Epidermal melanocyte (primary cell): ENCODE measurements around the gene APBB1.

Experiments
- DNase-seq: peaks from one replicate; pipeline ENCODE4 v3.0.0; 2011; ENCODE audit warnings: low spot score; ENCODE audit not compliant: insufficient read length

The APBB1 gene

DNA sequence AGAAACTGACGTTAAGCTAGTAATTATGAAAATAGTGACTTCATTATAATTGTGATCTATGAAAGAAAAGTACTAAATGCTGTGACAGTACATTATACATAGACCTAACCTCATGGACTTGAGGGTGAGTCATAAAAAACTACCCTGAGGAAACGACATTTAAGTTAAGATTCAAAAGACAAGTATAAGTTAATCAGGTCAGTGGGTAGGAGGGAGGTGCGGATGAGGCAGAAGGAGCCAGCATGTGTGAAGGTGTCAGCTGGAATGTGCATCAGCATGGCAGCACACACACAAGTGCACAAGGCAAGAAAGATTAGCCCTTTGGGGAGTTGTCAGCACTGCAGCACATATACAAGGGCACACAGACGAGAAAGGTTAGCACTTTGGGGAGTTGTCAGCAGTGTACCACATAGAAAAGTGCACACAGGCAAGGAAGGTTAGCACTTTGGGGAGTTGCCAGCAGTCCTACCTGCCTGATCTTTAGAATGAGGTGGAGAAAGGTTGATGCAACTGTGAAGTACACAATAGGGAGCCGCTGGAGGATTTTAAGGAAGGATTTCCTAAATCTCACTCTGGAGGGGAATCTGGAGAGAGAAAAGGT is 67.0 kb downstream of the APBB1 start:
- no peak for DNase-seq

DNA sequence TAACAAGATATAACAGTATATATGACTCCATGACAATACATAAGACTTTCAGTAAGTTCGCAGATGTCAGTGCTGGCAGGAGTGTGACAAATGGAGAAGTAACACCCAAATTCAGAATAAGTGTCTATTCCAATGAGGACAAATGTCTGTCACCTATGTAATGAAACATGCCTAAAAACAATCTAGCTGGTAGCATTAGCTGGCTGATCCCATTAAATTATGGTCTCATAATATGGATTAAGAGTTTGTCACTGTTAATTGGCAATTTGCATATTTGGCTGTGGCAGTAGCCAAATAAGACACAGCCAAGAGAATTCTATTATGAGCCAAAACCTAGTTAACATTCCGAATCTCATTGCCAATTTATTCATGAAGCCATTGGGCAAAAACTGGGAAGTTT is 68.4 kb downstream of the APBB1 start:
- no peak for DNase-seq

DNA sequence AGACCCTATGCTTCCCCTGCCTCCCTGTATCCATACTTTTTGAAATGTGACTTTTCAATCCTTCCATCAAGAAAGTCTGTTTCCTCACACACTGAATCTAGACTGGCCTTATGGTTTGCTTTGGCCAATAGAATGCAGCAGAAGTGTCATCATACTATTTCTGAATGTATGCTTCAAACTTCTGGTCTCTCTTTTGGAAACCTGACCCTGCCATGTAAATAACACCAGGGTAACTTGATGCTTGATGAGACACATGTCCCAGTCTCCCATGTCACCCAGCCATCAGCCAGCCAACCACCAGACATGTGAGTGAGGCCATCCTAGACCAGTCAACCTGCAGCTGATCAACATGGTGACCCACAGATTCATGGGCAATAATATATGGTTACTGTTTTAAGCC is 68.9 kb downstream of the APBB1 start:
- DNase-seq: no peak

DNA sequence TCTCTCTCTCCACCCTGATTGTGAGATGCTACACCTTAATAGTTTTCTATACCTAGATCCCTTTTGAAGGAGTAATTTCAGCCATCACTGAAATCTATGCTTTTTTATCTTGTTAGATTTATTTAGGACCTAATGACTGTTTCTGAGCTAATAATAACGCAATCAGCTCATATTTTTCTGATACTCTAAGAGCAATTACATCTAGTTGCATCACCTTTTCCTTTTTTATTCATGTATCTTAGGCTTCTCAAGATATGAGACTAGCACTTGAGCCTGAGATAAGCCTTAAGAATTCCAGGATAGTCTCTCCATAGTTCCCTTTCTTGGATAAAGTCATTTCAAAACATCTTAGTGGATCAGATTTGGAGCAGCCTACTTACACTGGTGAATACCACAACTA is 73.5 kb downstream of the APBB1 start:
- no peak for DNase-seq
